ENCODE data around the gene MORC4. TPM values are rescaled to one million over a fixed set of nuclear protein-coding genes. Genes with fewer than 3 reads are reported as not detected.

MORC4 gene
- total and polyA plus RNA-seq, 2 donors from 2014 or later: 8.2 to 12.6 TPM

- intact Hi-C loops (cut with DNase I): no loop called here
- DNase-seq (no peak), FAIRE-seq (no peak)
- H3K4me3 ChIP-seq (ENCODE audit: low read length in 3 of 3): no peak overlapping the region
- H3K27ac ChIP-seq (ENCODE audit: low read depth in 2 of 2, low read length in 2 of 2): no peak overlapping the region
- peaks cover 0 to 3% (median 0%) of the 10 kb centered on the region in 3 donors for H3K4me1 ChIP-seq (ENCODE audit: control insufficient read depth in 2 of 3, insufficient read depth in 2 of 3, low read depth in 1 of 3, low read length in 3 of 3)
- H3K9ac ChIP-seq (ENCODE audit: low read length in 3 of 3): no peak overlapping the region
- no peaks in the 10 kb centered on the region for H3K9me3 ChIP-seq (ENCODE audit: control insufficient read depth in 2 of 3, insufficient read depth in 1 of 3, low read length in 3 of 3)
- no peak for TF ChIP-seq CTCF (IDR thresholded peaks at IDR 0.05; ENCODE audit: borderline replicate concordance, extremely low read depth, insufficient read depth)
- peaks cover 0 to 2% (median 0%) of the 10 kb centered on the region in 3 donors for H3K36me3 ChIP-seq (ENCODE audit: control insufficient read depth in 2 of 3, insufficient read depth in 3 of 3, low read length in 3 of 3)
- no peaks in the 10 kb centered on the region for H3K27me3 ChIP-seq (ENCODE audit: control insufficient read depth, insufficient read depth, low read length)
Measured at GRCh38 chrX:106952538-106952937, 47.5 kb downstream of the MORC4 start.

GRCh38 chrX:106952089-106952488 lies 47.9 kb downstream of the MORC4 start:
- Histone ChIP-seq H3K27me3 (ENCODE audit: control insufficient read depth, insufficient read depth, low read length) (no peaks in the 10 kb centered on the region), H3K36me3 (ENCODE audit: control insufficient read depth in 2 of 3, insufficient read depth in 3 of 3, low read length in 3 of 3) (peaks cover 0 to 2% (median 0%) of the 10 kb centered on the region in 3 donors), H3K4me3 (ENCODE audit: low read length in 3 of 3) (no peak overlapping the region), H3K9ac (ENCODE audit: low read length in 3 of 3) (no peak overlapping the region), H3K27ac (ENCODE audit: low read depth in 2 of 2, low read length in 2 of 2) (no peak overlapping the region), H3K4me1 (ENCODE audit: control insufficient read depth in 2 of 3, insufficient read depth in 2 of 3, low read depth in 1 of 3, low read length in 3 of 3) (peaks cover 0 to 3% (median 0%) of the 10 kb centered on the region in 3 donors), H3K9me3 (ENCODE audit: control insufficient read depth in 2 of 3, insufficient read depth in 1 of 3, low read length in 3 of 3) (no peaks in the 10 kb centered on the region)
- FAIRE-seq (no peak), DNase-seq (no peak)
- intact Hi-C loops (cut with DNase I): no loop called here
- TF ChIP-seq CTCF (IDR thresholded peaks at IDR 0.05; ENCODE audit: borderline replicate concordance, extremely low read depth, insufficient read depth): no peak

- H3K27ac ChIP-seq (ENCODE audit: low read depth in 2 of 2, low read length in 2 of 2): no peak overlapping the region
- intact Hi-C loops (cut with DNase I): no loop called here
Measured at GRCh38 chrX:106951230-106951629, 48.8 kb downstream of the MORC4 start.

More at GRCh38 chrX:106951230-106951629, 48.8 kb downstream of the MORC4 start:
- FAIRE-seq (no peak), DNase-seq (no peak)
- Histone ChIP-seq H3K9me3 (ENCODE audit: control insufficient read depth in 2 of 3, insufficient read depth in 1 of 3, low read length in 3 of 3) (no peaks in the 10 kb centered on the region), H3K4me1 (ENCODE audit: control insufficient read depth in 2 of 3, insufficient read depth in 2 of 3, low read depth in 1 of 3, low read length in 3 of 3) (peaks cover 0 to 3% (median 0%) of the 10 kb centered on the region in 3 donors), H3K27me3 (ENCODE audit: control insufficient read depth, insufficient read depth, low read length) (no peaks in the 10 kb centered on the region), H3K9ac (ENCODE audit: low read length in 3 of 3) (no peak overlapping the region), H3K36me3 (ENCODE audit: control insufficient read depth in 2 of 3, insufficient read depth in 3 of 3, low read length in 3 of 3) (peaks cover 0 to 2% (median 0%) of the 10 kb centered on the region in 3 donors), H3K4me3 (ENCODE audit: low read length in 3 of 3) (no peak overlapping the region)
- no peak for TF ChIP-seq CTCF (IDR thresholded peaks at IDR 0.05; ENCODE audit: borderline replicate concordance, extremely low read depth, insufficient read depth)
